ENCODE data around the gene CALR3. TPM values are rescaled to one million over a fixed set of nuclear protein-coding genes. Genes with fewer than 3 reads are reported as not detected.
"Not testable (repeated sequence)": the region's sequence is repeated elsewhere in the genome, so short reads cannot be mapped to it uniquely, and the experiment has no call there.

Gene CALR3
- polyA plus RNA-seq, 1 experiment, result not detected

DNA sequence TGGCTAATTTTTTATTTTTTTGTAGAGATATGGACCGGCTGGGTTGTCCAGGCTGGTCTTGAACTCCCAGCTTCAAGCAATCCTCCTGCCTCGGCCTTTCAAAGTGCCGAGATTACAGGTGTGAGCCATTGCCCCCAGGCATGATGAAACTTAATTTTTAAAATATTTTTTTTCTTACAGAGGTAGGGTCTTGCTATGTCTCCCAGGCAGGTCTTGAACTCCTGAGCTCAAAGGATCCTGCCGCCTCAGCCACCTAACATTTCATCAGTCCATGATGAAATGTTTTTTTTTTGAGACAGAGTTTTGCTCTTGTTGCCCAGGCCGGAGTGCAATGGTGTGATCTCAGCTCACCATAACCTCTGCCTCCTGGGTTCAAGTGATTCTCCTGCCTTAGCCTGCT is 12.6 kb upstream of the CALR3 start:
- Histone ChIP-seq H3K4me3 (ENCODE audit: low read depth, low read length) (no peak overlapping the region), H3K27me3 (ENCODE audit: control insufficient read depth, insufficient read depth, low read length) (no peaks in the 10 kb centered on the region), H3K9me3 (ENCODE audit: control insufficient read depth, insufficient read depth, low read length) (no peaks in the 10 kb centered on the region), H3K27ac (ENCODE audit: low read depth, low read length) (no peak overlapping the region)
- no peak for DNase-seq (ENCODE audit: low read depth, low spot score)
- CTCF ChIA-PET, result no interaction called here
- TF ChIP-seq, protein P1, sequence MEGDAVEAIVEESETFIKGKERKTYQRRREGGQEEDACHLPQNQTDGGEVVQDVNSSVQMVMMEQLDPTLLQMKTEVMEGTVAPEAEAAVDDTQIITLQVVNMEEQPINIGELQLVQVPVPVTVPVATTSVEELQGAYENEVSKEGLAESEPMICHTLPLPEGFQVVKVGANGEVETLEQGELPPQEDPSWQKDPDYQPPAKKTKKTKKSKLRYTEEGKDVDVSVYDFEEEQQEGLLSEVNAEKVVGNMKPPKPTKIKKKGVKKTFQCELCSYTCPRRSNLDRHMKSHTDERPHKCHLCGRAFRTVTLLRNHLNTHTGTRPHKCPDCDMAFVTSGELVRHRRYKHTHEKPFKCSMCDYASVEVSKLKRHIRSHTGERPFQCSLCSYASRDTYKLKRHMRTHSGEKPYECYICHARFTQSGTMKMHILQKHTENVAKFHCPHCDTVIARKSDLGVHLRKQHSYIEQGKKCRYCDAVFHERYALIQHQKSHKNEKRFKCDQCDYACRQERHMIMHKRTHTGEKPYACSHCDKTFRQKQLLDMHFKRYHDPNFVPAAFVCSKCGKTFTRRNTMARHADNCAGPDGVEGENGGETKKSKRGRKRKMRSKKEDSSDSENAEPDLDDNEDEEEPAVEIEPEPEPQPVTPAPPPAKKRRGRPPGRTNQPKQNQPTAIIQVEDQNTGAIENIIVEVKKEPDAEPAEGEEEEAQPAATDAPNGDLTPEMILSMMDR (IDR thresholded peaks at IDR 0.05; ENCODE audit: low read depth, low read length), result no peak
- POLR2A ChIA-PET, result interaction anchor here (0.7 kb wide), 1 partner anchor 12 kb away, joined by 3 read pairs; the partner anchor contains the start of genes C19orf44 and CALR3

DNA sequence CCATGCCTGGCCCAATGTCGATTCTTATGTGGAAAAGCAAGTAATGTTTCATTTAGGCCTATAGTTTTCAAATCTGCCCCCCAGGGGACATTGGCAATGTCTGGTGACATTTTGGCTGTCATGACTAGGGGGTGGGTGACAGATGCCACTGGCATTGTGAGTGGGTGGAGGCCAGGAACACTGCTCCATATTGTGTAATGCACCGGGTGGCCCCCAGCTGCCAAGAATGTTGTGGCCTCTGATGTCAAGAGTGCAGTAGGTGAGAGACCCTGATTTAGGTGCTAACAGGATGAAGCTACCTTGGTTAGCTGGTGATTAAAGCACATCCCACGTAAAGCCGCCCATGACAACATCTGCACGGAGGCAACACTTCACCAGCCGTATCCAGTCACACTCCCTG is 11.0 kb upstream of the CALR3 start:
- TF ChIP-seq, protein P1 (IDR thresholded peaks at IDR 0.05; ENCODE audit: low read depth, low read length), result no peak
- DNase-seq (ENCODE audit: low read depth, low spot score), result no peak
- Histone ChIP-seq H3K4me3 (ENCODE audit: low read depth, low read length) (no peak overlapping the region), H3K9me3 (ENCODE audit: control insufficient read depth, insufficient read depth, low read length) (no peaks in the 10 kb centered on the region), H3K27ac (ENCODE audit: low read depth, low read length) (no peak overlapping the region), H3K27me3 (ENCODE audit: control insufficient read depth, insufficient read depth, low read length) (no peaks in the 10 kb centered on the region)
- CTCF ChIA-PET, result no interaction called here
- POLR2A ChIA-PET, result no interaction called here

DNA sequence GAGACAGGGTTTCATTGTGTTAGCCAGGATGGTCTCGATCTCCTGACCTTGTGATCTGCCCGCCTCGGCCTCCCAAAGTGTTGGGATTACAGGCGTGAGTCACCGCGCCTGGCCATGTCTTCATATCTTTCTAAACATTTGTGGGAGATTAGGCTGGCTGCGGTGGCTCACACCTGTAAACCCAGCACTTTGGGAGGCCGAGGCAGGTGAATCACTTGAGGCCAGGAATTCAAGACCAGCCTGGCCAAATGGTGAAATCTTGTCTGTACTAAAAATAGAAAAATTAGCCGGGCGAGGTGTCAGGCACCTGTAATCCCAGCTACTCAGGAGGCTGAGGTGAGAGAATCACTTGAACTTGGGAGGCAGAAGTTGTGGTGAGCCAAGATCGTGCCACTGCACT is 10.2 kb upstream of the CALR3 start:
- H3K27me3 ChIP-seq (ENCODE audit: control insufficient read depth, insufficient read depth, low read length); DNase-seq (ENCODE audit: low read depth, low spot score); H3K9me3 ChIP-seq (ENCODE audit: control insufficient read depth, insufficient read depth, low read length); H3K27ac ChIP-seq (ENCODE audit: low read depth, low read length); H3K4me3 ChIP-seq (ENCODE audit: low read depth, low read length); POLR2A ChIA-PET; CTCF ChIA-PET: not testable (repeated sequence)

DNA sequence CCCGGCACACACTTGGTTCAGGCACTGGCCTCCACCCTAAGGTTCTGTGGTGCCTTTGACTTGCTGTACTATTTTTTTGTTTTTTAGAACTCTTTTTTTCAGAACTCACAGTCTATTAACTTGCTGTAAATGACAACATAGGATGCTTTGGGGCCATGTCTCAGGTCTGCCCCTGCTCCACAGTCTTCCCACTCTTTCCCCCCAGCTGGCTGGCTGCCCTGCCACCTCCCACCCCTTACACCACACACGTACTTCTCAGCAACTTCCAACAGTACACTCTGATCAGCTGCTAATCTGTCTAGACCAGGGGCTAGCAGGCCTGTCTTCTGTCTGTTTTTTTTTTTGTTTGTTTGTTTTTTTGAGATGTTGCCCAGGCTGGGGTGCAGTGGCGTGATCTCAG is 8.3 kb upstream of the CALR3 start:
- DNase-seq (ENCODE audit: low read depth, low spot score), result no peak
- TF ChIP-seq, protein P1 (IDR thresholded peaks at IDR 0.05; ENCODE audit: low read depth, low read length), result no peak
- no peak overlapping the region for H3K4me3 ChIP-seq (ENCODE audit: low read depth, low read length)
- no peak overlapping the region for H3K27ac ChIP-seq (ENCODE audit: low read depth, low read length)
- ChIA-PET CTCF (no interaction called here), POLR2A (no interaction called here)
- H3K27me3 ChIP-seq (ENCODE audit: control insufficient read depth, insufficient read depth, low read length), result no peaks in the 10 kb centered on the region
- H3K9me3 ChIP-seq (ENCODE audit: control insufficient read depth, insufficient read depth, low read length), result no peaks in the 10 kb centered on the region

DNA sequence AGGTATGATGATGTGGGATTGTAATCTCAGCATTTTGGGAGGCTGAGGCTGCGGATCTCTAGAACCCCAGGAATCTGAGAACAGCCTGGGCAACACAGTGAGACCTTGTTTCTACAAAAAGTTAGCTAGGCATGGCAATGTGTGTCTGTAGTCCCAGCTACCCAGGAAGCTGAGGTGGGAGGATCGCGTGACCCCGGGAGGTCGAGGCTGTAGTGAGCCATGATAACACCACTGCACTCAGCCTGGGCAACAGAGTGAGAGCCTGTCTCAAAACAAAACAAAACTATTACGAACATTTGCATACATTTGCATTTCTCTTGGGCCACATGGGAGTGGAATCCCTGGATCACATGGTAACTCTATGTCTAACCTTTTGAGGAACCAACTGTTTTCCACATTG is 1.9 kb upstream of the CALR3 start:
- Histone ChIP-seq H3K9me3 (ENCODE audit: control insufficient read depth, insufficient read depth, low read length) (no peaks in the 10 kb centered on the region), H3K27ac (ENCODE audit: low read depth, low read length) (no peak overlapping the region), H3K27me3 (ENCODE audit: control insufficient read depth, insufficient read depth, low read length) (no peaks in the 10 kb centered on the region), H3K4me3 (ENCODE audit: low read depth, low read length) (no peak overlapping the region)
- TF ChIP-seq, protein P1 (IDR thresholded peaks at IDR 0.05; ENCODE audit: low read depth, low read length), result no peak
- ChIA-PET CTCF (no interaction called here), POLR2A (no interaction called here)
- no peak for DNase-seq (ENCODE audit: low read depth, low spot score)

DNA sequence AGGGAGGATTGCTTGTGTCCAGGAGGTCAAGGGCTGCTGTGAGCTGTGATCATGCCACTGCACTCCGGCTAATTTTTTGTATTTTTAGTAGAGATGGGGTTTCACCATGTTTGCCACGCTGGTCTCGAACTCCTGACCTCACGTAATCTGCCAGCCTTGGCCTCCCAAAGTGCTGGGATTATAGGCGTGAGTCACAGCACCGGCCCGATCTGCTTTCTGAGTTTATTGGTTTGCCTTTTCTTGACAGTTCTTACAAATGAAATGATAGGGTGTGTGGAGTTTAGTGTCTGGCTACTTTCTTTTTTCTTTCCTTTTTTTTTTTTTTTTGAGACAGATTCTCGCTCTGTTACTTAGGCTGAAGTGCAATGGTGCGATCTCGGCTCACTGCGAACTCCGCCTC is 1.1 kb upstream of the CALR3 start:
- ChIA-PET CTCF (interaction anchor here (0.6 kb wide), 1 partner anchor 11 kb away, joined by 3 read pairs; no protein-coding TSS in a partner anchor), POLR2A (interaction anchor here (0.6 to 1.6 kb wide), 4 partner anchors 12 to 1246 kb away, joined by 3 to 7 read pairs (median 4); no protein-coding TSS in a partner anchor)
- TF ChIP-seq, protein P1 (IDR thresholded peaks at IDR 0.05; ENCODE audit: low read depth, low read length), result no peak
- no peak for DNase-seq (ENCODE audit: low read depth, low spot score)
- H3K4me3 ChIP-seq (ENCODE audit: low read depth, low read length), result peak overlapping the region; percentile 94
- no peaks in the 10 kb centered on the region for H3K27me3 ChIP-seq (ENCODE audit: control insufficient read depth, insufficient read depth, low read length)
- no peaks in the 10 kb centered on the region for H3K9me3 ChIP-seq (ENCODE audit: control insufficient read depth, insufficient read depth, low read length)
- peak overlapping the region; percentile 52 for H3K27ac ChIP-seq (ENCODE audit: low read depth, low read length)

Measured in AG04450 (cell line).